ENCODE results near the gene ZNF839. TPM values are rescaled to one million over a fixed set of nuclear protein-coding genes. Genes with fewer than 3 reads are reported as not detected.

The ZNF839 gene
- polyA plus RNA-seq, 1 of the 3 experiments (the other 2 are of a cell fraction) = 15.4 TPM

- H3K79me2 ChIP-seq (ENCODE audit: insufficient read depth) = no peaks in the 10 kb centered on the region
- H3K4me1 ChIP-seq (ENCODE audit: control insufficient read depth in 1 of 2, insufficient read depth in 2 of 2, low read depth in 1 of 2, low read length in 1 of 2) = no peaks in the 10 kb centered on the region
- ChIA-PET POLR2A (no interaction called here), CTCF (interaction anchor here (1.1 kb wide), 1 partner anchor 1909 kb away, joined by 3 read pairs; no protein-coding TSS in a partner anchor)
- no peak for DNase-seq
- H3K9me3 ChIP-seq = no peaks in the 10 kb centered on the region
- no peaks in the 10 kb centered on the region for H3K27me3 ChIP-seq (ENCODE audit: insufficient read depth)
- H3K27ac ChIP-seq (ENCODE audit: low read depth in 2 of 2, low read length in 1 of 2) = no peak overlapping the region
- no peaks in the 10 kb centered on the region for H3K9me2 ChIP-seq
- no peaks in the 10 kb centered on the region for H4K20me1 ChIP-seq (ENCODE audit: insufficient read depth)
- WGBS (ENCODE audit: low lambda C conversion rate) = 92% methylated on average over 1 of the region's 1 CpG
- TF ChIP-seq PBX3 (IDR thresholded peaks at IDR 0.05) (no peak), SMC3 (IDR thresholded peaks at IDR 0.05; ENCODE audit: low read depth, low read length) (no peak), MAX (IDR thresholded peaks at IDR 0.05; ENCODE audit: low read depth) (no peak), GABPA (IDR thresholded peaks at IDR 0.05; ENCODE audit: low read depth) (no peak), POLR2AphosphoS5 (IDR thresholded peaks at IDR 0.05; ENCODE audit: low read depth, low read length) (no peak), ELF1 (IDR thresholded peaks at IDR 0.05) (no peak), MEF2A (IDR thresholded peaks at IDR 0.05; ENCODE audit: borderline replicate concordance, low read depth) (no peak), SIN3A (IDR thresholded peaks at IDR 0.05; ENCODE audit: borderline replicate concordance, low read depth, low read length) (no peak), RAD21 (IDR thresholded peaks at IDR 0.05; ENCODE audit: low read length) (no peak), TEAD4 (IDR thresholded peaks at IDR 0.05; ENCODE audit: borderline replicate concordance, insufficient read depth) (no peak), EZH2phosphoT487 (IDR thresholded peaks at IDR 0.05; ENCODE audit: borderline replicate concordance, low read depth) (no peak), EP300 (IDR thresholded peaks at IDR 0.05; ENCODE audit: borderline replicate concordance in 1 of 2, low read depth in 1 of 2, low read length in 1 of 2) (no peak), TAF1 (IDR thresholded peaks at IDR 0.05; ENCODE audit: borderline replicate concordance, low read depth, low read length) (no peak)
- no peak overlapping the region for H3K9ac ChIP-seq
- H3K4me2 ChIP-seq = no peak overlapping the region
- no peaks in the 10 kb centered on the region for H3F3A ChIP-seq (replicated peaks; ENCODE audit: insufficient read depth)
- H2AFZ ChIP-seq (ENCODE audit: low read depth) = no peak overlapping the region
- no peaks in the 10 kb centered on the region for H3K36me3 ChIP-seq (replicated peaks in 1 of 2; ENCODE audit: control insufficient read depth in 1 of 2, insufficient read depth in 2 of 2, low read length in 1 of 2)
- no peak overlapping the region for H3K4me3 ChIP-seq (ENCODE audit: low read depth in 2 of 2, low read length in 1 of 2)
These were observed 27.1 kb upstream of the ZNF839 start for GRCh38 chr14:102292441-102292840.

- Histone ChIP-seq H3K9me2 (no peaks in the 10 kb centered on the region), H3K4me3 (ENCODE audit: low read depth in 2 of 2, low read length in 1 of 2) (no peak overlapping the region), H3K4me1 (ENCODE audit: control insufficient read depth in 1 of 2, insufficient read depth in 2 of 2, low read depth in 1 of 2, low read length in 1 of 2) (no peaks in the 10 kb centered on the region), H3K4me2 (no peak overlapping the region), H3K27ac (ENCODE audit: low read depth in 2 of 2, low read length in 1 of 2) (no peak overlapping the region), H2AFZ (ENCODE audit: low read depth) (no peak overlapping the region), H3K79me2 (ENCODE audit: insufficient read depth) (no peaks in the 10 kb centered on the region), H3K27me3 (ENCODE audit: insufficient read depth) (no peaks in the 10 kb centered on the region), H3K36me3 (replicated peaks in 1 of 2; ENCODE audit: control insufficient read depth in 1 of 2, insufficient read depth in 2 of 2, low read length in 1 of 2) (no peaks in the 10 kb centered on the region), H3K9me3 (no peaks in the 10 kb centered on the region), H3K9ac (no peak overlapping the region), H3F3A (replicated peaks; ENCODE audit: insufficient read depth) (no peaks in the 10 kb centered on the region), H4K20me1 (ENCODE audit: insufficient read depth) (no peaks in the 10 kb centered on the region)
- ChIA-PET CTCF (no interaction called here), POLR2A (no interaction called here)
- DNase-seq = no peak
- 88% methylated on average over 6 of the region's 6 CpGs for WGBS (ENCODE audit: low lambda C conversion rate)
- no peak for TF ChIP-seq TCF12 (IDR thresholded peaks at IDR 0.05)
- TF ChIP-seq POLR2AphosphoS5 (IDR thresholded peaks at IDR 0.05; ENCODE audit: low read depth, low read length) = no peak
- no peak for TF ChIP-seq MXI1 (IDR thresholded peaks at IDR 0.05; ENCODE audit: low read depth, low read length)
- TF ChIP-seq FOXJ3 (CRISPR knock-in tag; IDR thresholded peaks at IDR 0.05) = no peak
- TF ChIP-seq CHD2 (IDR thresholded peaks at IDR 0.05; ENCODE audit: low read length, partially characterized antibody) = no peak
- no peak for TF ChIP-seq MAX (IDR thresholded peaks at IDR 0.05; ENCODE audit: low read depth)
- TF ChIP-seq IRF3 (IDR thresholded peaks at IDR 0.05; ENCODE audit: low read depth, low read length) = no peak
- no peak for TF ChIP-seq ELF1 (IDR thresholded peaks at IDR 0.05)
- TF ChIP-seq JUND (IDR thresholded peaks at IDR 0.05) = no peak
- TF ChIP-seq EZH2phosphoT487 (IDR thresholded peaks at IDR 0.05; ENCODE audit: borderline replicate concordance, low read depth) = no peak
- TF ChIP-seq RCOR1 (IDR thresholded peaks at IDR 0.05; ENCODE audit: low read length) = no peak
- TF ChIP-seq ZBTB33 (IDR thresholded peaks at IDR 0.05; ENCODE audit: borderline replicate concordance, low read depth) = no peak
- TF ChIP-seq RXRA (IDR thresholded peaks at IDR 0.05; ENCODE audit: borderline replicate concordance, low read depth) = no peak
- TF ChIP-seq EP300 (IDR thresholded peaks at IDR 0.05; ENCODE audit: borderline replicate concordance in 1 of 2, low read depth in 1 of 2, low read length in 1 of 2) = no peak
- TF ChIP-seq TEAD4 (IDR thresholded peaks at IDR 0.05; ENCODE audit: borderline replicate concordance, insufficient read depth) = no peak
- TF ChIP-seq GATA2 (CRISPR knock-in tag; IDR thresholded peaks at IDR 0.05) = no peak
These were observed 25.8 kb upstream of the ZNF839 start for GRCh38 chr14:102293781-102294180.
